ENCODE results near the gene ELAPOR1. TPM values are rescaled to one million over a fixed set of nuclear protein-coding genes. Genes with fewer than 3 reads are reported as not detected.

Gene ELAPOR1
- total and polyA plus RNA-seq, 2 of the 4 experiments (the other 2 are of a cell fraction) = 0.54 to 1.6 TPM

DNA sequence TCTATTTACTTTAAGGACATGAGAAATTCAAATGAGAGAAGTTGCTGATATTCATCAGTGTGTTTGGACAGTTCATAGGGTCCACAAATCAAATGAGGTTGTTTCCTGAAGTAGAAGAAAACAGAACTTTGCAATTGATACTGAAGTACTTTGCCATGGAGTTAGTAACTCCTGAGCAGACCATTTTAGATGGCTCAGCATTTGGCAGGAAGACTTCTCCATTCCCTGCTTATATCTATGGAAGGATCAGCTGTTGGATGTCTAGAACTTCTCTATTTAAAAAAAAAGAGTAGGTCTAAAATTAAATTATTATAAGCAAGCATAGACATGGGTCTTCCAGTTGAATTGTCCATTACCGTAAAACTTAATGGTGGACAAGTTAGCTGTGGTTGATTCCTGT lies 18.3 kb upstream of the ELAPOR1 start:
- Histone ChIP-seq H2BK20ac (ENCODE audit: low read depth, low read length) (no peak overlapping the region), H3K18ac (ENCODE audit: low read depth, low read length) (no peak overlapping the region), H3K9me3 (ENCODE audit: control insufficient read depth, insufficient read depth, low read length) (no peaks in the 10 kb centered on the region), H2AFZ (replicated peaks; ENCODE audit: low read length, poor library complexity) (no peak overlapping the region), H3K27ac (ENCODE audit: insufficient read depth, low read length) (no peak overlapping the region), H3K4me1 (ENCODE audit: control insufficient read depth, insufficient read depth, low read length) (peaks cover 8% of the 10 kb centered on the region; the same call in 1 of the 2 replicates), H3K9me1 (ENCODE audit: insufficient read depth, low read length) (peaks cover 4% of the 10 kb centered on the region), H4K8ac (ENCODE audit: low read depth in 2 of 2, low read length in 2 of 2) (no peak overlapping the region), H2BK120ac (ENCODE audit: low read depth, low read length) (0 out of 2 replicates have a peak overlapping the region, but pooled peaks have one; percentile 20), H3K4ac (ENCODE audit: low read depth, low read length) (no peak overlapping the region), H3K56ac (ENCODE audit: extremely low read depth, insufficient read depth, low read length) (no peak overlapping the region), H4K20me1 (ENCODE audit: insufficient read depth, low read length) (0 out of 2 replicates have a peak, but pooled peaks cover 3% of the 10 kb centered on the region), H2BK15ac (ENCODE audit: low read depth, low read length) (peak overlapping the region; percentile 61; the same call in 1 of the 3 replicates), H3K4me3 (ENCODE audit: insufficient read depth, low read depth, low read length) (no peak overlapping the region), H2BK5ac (ENCODE audit: low read depth, low read length, poor library complexity, severe bottlenecking) (peak overlapping the region; percentile 48), H3K79me1 (ENCODE audit: low read depth in 1 of 2, low read length in 2 of 2) (peaks cover 23 to 50% of the 10 kb centered on the region in 2 experiments), H3K23ac (ENCODE audit: low read depth, low read length) (no peak overlapping the region; the same call in 1 of the 2 replicates), H3K14ac (replicated peaks; ENCODE audit: low read depth, low read length) (peak overlapping the region; percentile 48; the same call in 1 of the 2 replicates), H2AK5ac (ENCODE audit: low read depth, low read length) (no peak overlapping the region), H4K91ac (ENCODE audit: insufficient read depth, low read depth, low read length) (no peak overlapping the region), H3K4me2 (ENCODE audit: low read depth, low read length) (no peak overlapping the region), H3K27me3 (ENCODE audit: control insufficient read depth, insufficient read depth, low read length) (no peaks in the 10 kb centered on the region), H3K36me3 (ENCODE audit: control insufficient read depth, insufficient read depth, low read length) (peaks cover 3% of the 10 kb centered on the region; the same call in 1 of the 2 replicates), H4K5ac (ENCODE audit: low read depth, low read length) (no peak overlapping the region), H3K9ac (ENCODE audit: low read depth, low read length) (no peak overlapping the region), H2AK9ac (replicated peaks; ENCODE audit: low read depth, low read length, poor library complexity) (no peak overlapping the region)
- in situ Hi-C loops (cut with MboI; ENCODE audit: low sequenced_read_pairs) = no loop called here
- dilution Hi-C loops (cut with HindIII; ENCODE audit: low sequenced_read_pairs, unreplicated experiment) = no loop called here
- DNase-seq = no peak
- no CpG with 5 or more reads among the region's 1 CpG for WGBS, 2 experiments (ENCODE audit: extremely low coverage in 2 of 2, insufficient read length in 1 of 2)
- POLR2A ChIA-PET (ENCODE audit: unreplicated experiment) = no interaction called here
- TF ChIP-seq CEBPB (IDR thresholded peaks at IDR 0.05; ENCODE audit: low read depth, low read length) = no peak
- TF ChIP-seq CHD1 (IDR thresholded peaks at IDR 0.05; ENCODE audit: low read depth, low read length) = no peak
- no peak for TF ChIP-seq NFE2L2 (IDR thresholded peaks at IDR 0.05; ENCODE audit: low read depth, low read length)
- no peak for TF ChIP-seq FOS (IDR thresholded peaks at IDR 0.05; ENCODE audit: low read depth, low read length)
- TF ChIP-seq RFX5 (IDR thresholded peaks at IDR 0.05; ENCODE audit: low read depth, low read length) = no peak
- TF ChIP-seq BHLHE40 (IDR thresholded peaks at IDR 0.05; ENCODE audit: low read depth, low read length) = no peak
- TF ChIP-seq MAZ (IDR thresholded peaks at IDR 0.05; ENCODE audit: borderline replicate concordance, low read depth, low read length) = no peak
- no peak for TF ChIP-seq SMC3 (IDR thresholded peaks at IDR 0.05; ENCODE audit: low read depth, low read length)
- no peak for TF ChIP-seq RAD21 (IDR thresholded peaks at IDR 0.05; ENCODE audit: low read length)
- TF ChIP-seq, protein P1, sequence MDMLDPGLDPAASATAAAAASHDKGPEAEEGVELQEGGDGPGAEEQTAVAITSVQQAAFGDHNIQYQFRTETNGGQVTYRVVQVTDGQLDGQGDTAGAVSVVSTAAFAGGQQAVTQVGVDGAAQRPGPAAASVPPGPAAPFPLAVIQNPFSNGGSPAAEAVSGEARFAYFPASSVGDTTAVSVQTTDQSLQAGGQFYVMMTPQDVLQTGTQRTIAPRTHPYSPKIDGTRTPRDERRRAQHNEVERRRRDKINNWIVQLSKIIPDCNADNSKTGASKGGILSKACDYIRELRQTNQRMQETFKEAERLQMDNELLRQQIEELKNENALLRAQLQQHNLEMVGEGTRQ (IDR thresholded peaks at IDR 0.05; ENCODE audit: low read depth, low read length) = no peak
- TF ChIP-seq MAFK (IDR thresholded peaks at IDR 0.05; ENCODE audit: low read depth, low read length) = no peak
- TF ChIP-seq RCOR1 (IDR thresholded peaks at IDR 0.05; ENCODE audit: insufficient replicate concordance, low read length) = no peak
- TF ChIP-seq, protein P2, sequence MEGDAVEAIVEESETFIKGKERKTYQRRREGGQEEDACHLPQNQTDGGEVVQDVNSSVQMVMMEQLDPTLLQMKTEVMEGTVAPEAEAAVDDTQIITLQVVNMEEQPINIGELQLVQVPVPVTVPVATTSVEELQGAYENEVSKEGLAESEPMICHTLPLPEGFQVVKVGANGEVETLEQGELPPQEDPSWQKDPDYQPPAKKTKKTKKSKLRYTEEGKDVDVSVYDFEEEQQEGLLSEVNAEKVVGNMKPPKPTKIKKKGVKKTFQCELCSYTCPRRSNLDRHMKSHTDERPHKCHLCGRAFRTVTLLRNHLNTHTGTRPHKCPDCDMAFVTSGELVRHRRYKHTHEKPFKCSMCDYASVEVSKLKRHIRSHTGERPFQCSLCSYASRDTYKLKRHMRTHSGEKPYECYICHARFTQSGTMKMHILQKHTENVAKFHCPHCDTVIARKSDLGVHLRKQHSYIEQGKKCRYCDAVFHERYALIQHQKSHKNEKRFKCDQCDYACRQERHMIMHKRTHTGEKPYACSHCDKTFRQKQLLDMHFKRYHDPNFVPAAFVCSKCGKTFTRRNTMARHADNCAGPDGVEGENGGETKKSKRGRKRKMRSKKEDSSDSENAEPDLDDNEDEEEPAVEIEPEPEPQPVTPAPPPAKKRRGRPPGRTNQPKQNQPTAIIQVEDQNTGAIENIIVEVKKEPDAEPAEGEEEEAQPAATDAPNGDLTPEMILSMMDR (conservative IDR thresholded peaks at IDR 0.05; ENCODE audit: low read depth, low read length) = no peak
- CTCF ChIA-PET = no interaction called here
- no TSS peak for BruUV-seq (replicated peaks)
- ATAC-seq (ENCODE audit: low read depth) = no peak
- intact Hi-C loops (cut with micrococcal nuclease) = no loop called here

Data from IMR-90 (cell line).